Neuronal stem cell (in vitro differentiated cells): ENCODE measurements around the gene HOXC4.

Source experiments
- DNase-seq: peaks from one replicate; pipeline ENCODE4 v3.0.0-alpha.2; 2013; ENCODE audit warnings: low spot score
- H2AFZ ChIP-seq: one replicate; pipeline ENCODE4 v1.6.1; 2013; ENCODE audit warnings: mild to moderate bottlenecking, low read length, inconsistent platforms
- H2AK5ac ChIP-seq: 2 replicates; pipeline ENCODE4 v1.6.1; 2013; ENCODE audit warnings: low read depth, mild to moderate bottlenecking, inconsistent platforms, low read length, moderate library complexity, mixed read lengths
- H2BK120ac ChIP-seq: 2 replicates; pipeline ENCODE4 v1.6.1; 2013; ENCODE audit warnings: low read depth, mild to moderate bottlenecking, inconsistent platforms, low read length, moderate library complexity, mixed read lengths
- H2BK12ac ChIP-seq: one replicate; pipeline ENCODE4 v1.6.1; 2013; ENCODE audit warnings: low read length, inconsistent platforms
- H2BK15ac ChIP-seq: 2 replicates; pipeline ENCODE4 v1.6.1; 2013; ENCODE audit warnings: mild to moderate bottlenecking, low read length, inconsistent platforms, mixed read lengths
- H2BK5ac ChIP-seq: one replicate; pipeline ENCODE4 v1.6.1; 2013; ENCODE audit warnings: inconsistent platforms, mild to moderate bottlenecking, low read length, moderate library complexity
- H3K14ac ChIP-seq: one replicate; pipeline ENCODE4 v1.6.1; 2013; ENCODE audit warnings: low read length, inconsistent platforms
- H3K18ac ChIP-seq: 2 replicates; pipeline ENCODE4 v1.6.1; 2013; ENCODE audit warnings: low read length, inconsistent platforms
- H3K23ac ChIP-seq: 2 replicates; pipeline ENCODE4 v1.6.1; 2013; ENCODE audit warnings: low read depth, mild to moderate bottlenecking, mixed read lengths, low read length, inconsistent platforms; ENCODE audit not compliant: poor library complexity
- H3K27ac ChIP-seq: replicated peaks from 3 replicates; pipeline ENCODE4 v1.5.1; 2013; ENCODE audit warnings: low read length, inconsistent platforms
- H3K27me3 ChIP-seq, 3 experiments: 2 replicates each; pipeline ENCODE4 v1.6.1; 2013; ENCODE audit warnings: low read length in 3 of 3, mild to moderate bottlenecking in 2 of 3, inconsistent platforms in 1 of 3, low read depth in 1 of 3, mixed read lengths in 1 of 3, moderate library complexity in 1 of 3; ENCODE audit not compliant: control insufficient read depth in 3 of 3, insufficient read depth in 3 of 3
- H3K36me3 ChIP-seq, 2 donors: replicated peaks in 1 of 2; 2 replicates each; pipeline ENCODE4 v1.6.1; 2013; ENCODE audit warnings: low read length in 2 of 2; ENCODE audit not compliant: control insufficient read depth in 2 of 2, insufficient read depth in 2 of 2
- H3K4ac ChIP-seq: 2 replicates; pipeline ENCODE4 v1.6.1; 2013; ENCODE audit warnings: inconsistent platforms, mild to moderate bottlenecking, low read length, moderate library complexity
- H3K4me1 ChIP-seq, 2 donors: 1 replicate in 1 of 2; 2 replicates in 1 of 2; pipeline ENCODE4 v1.6.1; 2013; ENCODE audit warnings: low read length in 2 of 2, low read depth in 1 of 2; ENCODE audit not compliant: control insufficient read depth in 2 of 2, insufficient read depth in 1 of 2
- H3K4me2 ChIP-seq: one replicate; pipeline ENCODE4 v1.6.1; 2013; ENCODE audit warnings: mild to moderate bottlenecking, low read length, inconsistent platforms; ENCODE audit not compliant: insufficient read depth, poor library complexity, severe bottlenecking
- H3K4me3 ChIP-seq, 2 donors: 2 replicates each; pipeline ENCODE4 v1.5.1; 2013; ENCODE audit warnings: low read length in 2 of 2, mild to moderate bottlenecking in 2 of 2, inconsistent platforms in 1 of 2, moderate library complexity in 1 of 2
- H3K79me1 ChIP-seq: one replicate; pipeline ENCODE4 v1.6.1; 2013; ENCODE audit warnings: low read depth, mild to moderate bottlenecking, inconsistent platforms, low read length, moderate library complexity
- H3K9ac ChIP-seq: one replicate; pipeline ENCODE4 v1.6.1; 2013; ENCODE audit warnings: mild to moderate bottlenecking, low read depth, low read length, inconsistent platforms; ENCODE audit not compliant: poor library complexity
- H3K9me3 ChIP-seq, 2 donors: replicated peaks in 1 of 2; 2 replicates each; pipeline versions ENCODE3 to v1.6.1; 2013; ENCODE audit warnings: low read length in 2 of 2, mild to moderate bottlenecking in 2 of 2, inconsistent platforms in 1 of 2, low read depth in 1 of 2, mixed read lengths in 1 of 2, moderate library complexity in 1 of 2; ENCODE audit not compliant: control insufficient read depth in 2 of 2, insufficient read depth in 1 of 2
- H4K8ac ChIP-seq: one replicate; pipeline ENCODE4 v1.6.1; 2013; ENCODE audit warnings: low read depth, mild to moderate bottlenecking, inconsistent platforms, low read length, moderate library complexity
- H4K91ac ChIP-seq: one replicate; pipeline ENCODE4 v1.6.1; 2013; ENCODE audit warnings: low read length, low read depth, mild to moderate bottlenecking, inconsistent platforms; ENCODE audit not compliant: poor library complexity
- WGBS, 2 donors: extraction: QIAGEN DNeasy Blood & Tissue Kit; methylation state at CpG; one replicate each; pipeline ENCODE4 v1.1.7; 2013; ENCODE audit warnings: missing lambda C conversion rate in 2 of 2, mixed read lengths in 1 of 2; ENCODE audit not compliant: insufficient read length in 2 of 2, insufficient replicate concordance in 1 of 2; ENCODE audit errors: extremely low coverage in 2 of 2; 5-methylcytosine and 5-hydroxymethylcytosine counted together

The HOXC4 gene

GRCh38 chr12:54038284-54038870, 15.3 kb upstream of the HOXC4 start:
- Histone ChIP-seq H2BK5ac (no peak overlapping the region), H3K14ac (no peak overlapping the region), H2AFZ (no peak overlapping the region), H4K8ac (no peak overlapping the region), H2BK12ac (no peak overlapping the region), H3K27ac (no peak overlapping the region), H3K36me3 (no peaks in the 10 kb centered on the region), H3K4me1 (no peaks in the 10 kb centered on the region), H3K9me3 (peaks cover 0 to 6% of the 10 kb centered on the region in 2 donors), H3K4me3 (no peak overlapping the region), H2AK5ac (no peak overlapping the region), H3K79me1 (no peaks in the 10 kb centered on the region), H3K4ac (no peak overlapping the region), H2BK120ac (no peak overlapping the region), H2BK15ac (no peak overlapping the region), H3K4me2 (no peak overlapping the region), H4K91ac (no peak overlapping the region), H3K27me3 (peaks cover 38 to 96% (median 96%) of the 10 kb centered on the region in 3 experiments), H3K18ac (no peak overlapping the region), H3K9ac (no peak overlapping the region), H3K23ac (no peak overlapping the region)
- no CpG with 5 or more reads among the region's 5 CpGs for WGBS, 2 donors
- DNase-seq = no peak

GRCh38 chr12:54038871-54039414, 14.7 kb upstream of the HOXC4 start:
- Histone ChIP-seq H2BK5ac (no peak overlapping the region), H3K4me1 (no peaks in the 10 kb centered on the region), H3K4ac (no peak overlapping the region), H4K8ac (no peak overlapping the region), H3K9ac (no peak overlapping the region), H4K91ac (no peak overlapping the region), H3K79me1 (no peaks in the 10 kb centered on the region), H3K4me2 (no peak overlapping the region), H2AK5ac (peak overlapping the region; percentile 23), H3K36me3 (no peaks in the 10 kb centered on the region), H2BK120ac (no peak overlapping the region), H3K14ac (no peak overlapping the region), H2AFZ (no peak overlapping the region), H2BK15ac (no peak overlapping the region), H3K27ac (no peak overlapping the region), H3K27me3 (peaks cover 35 to 97% (median 96%) of the 10 kb centered on the region in 3 experiments), H3K9me3 (peaks cover 0 to 6% of the 10 kb centered on the region in 2 donors), H3K4me3 (no peak overlapping the region), H2BK12ac (no peak overlapping the region), H3K23ac (no peak overlapping the region), H3K18ac (no peak overlapping the region)
- no peak for DNase-seq
- WGBS, 2 donors = no CpG with 5 or more reads among the region's 9 CpGs

- H3K18ac ChIP-seq = no peak overlapping the region
- no peak overlapping the region for H2AK5ac ChIP-seq
- DNase-seq = no peak
- no peak overlapping the region for H3K14ac ChIP-seq
- no peak overlapping the region for H2BK120ac ChIP-seq
- H2BK12ac ChIP-seq = no peak overlapping the region
- no CpG with 5 or more reads among the region's 16 CpGs for WGBS, 2 donors
- no peak overlapping the region for H3K4ac ChIP-seq
- no peak overlapping the region for H3K23ac ChIP-seq
- H3K4me2 ChIP-seq = no peak overlapping the region
- no peaks in the 10 kb centered on the region for H3K36me3 ChIP-seq
- no peaks in the 10 kb centered on the region for H3K79me1 ChIP-seq
- H3K4me1 ChIP-seq = no peaks in the 10 kb centered on the region
- H3K27ac ChIP-seq = no peak overlapping the region
- no peak overlapping the region for H3K9ac ChIP-seq
- no peak overlapping the region for H4K91ac ChIP-seq
- H3K9me3 ChIP-seq = peaks cover 0 to 6% of the 10 kb centered on the region in 2 donors
- no peak overlapping the region for H2AFZ ChIP-seq
- no peak overlapping the region for H2BK15ac ChIP-seq
- peaks cover 31 to 97% (median 96%) of the 10 kb centered on the region in 3 experiments for H3K27me3 ChIP-seq
- H2BK5ac ChIP-seq = no peak overlapping the region
- H3K4me3 ChIP-seq = no peak overlapping the region
- H4K8ac ChIP-seq = no peak overlapping the region
These were observed 14.1 kb upstream of the HOXC4 start for GRCh38 chr12:54039417-54040147.

- no peak overlapping the region for H3K23ac ChIP-seq
- no peak for DNase-seq
- H2BK120ac ChIP-seq = no peak overlapping the region
- no peak overlapping the region for H4K8ac ChIP-seq
- H2BK5ac ChIP-seq = no peak overlapping the region
- H3K4ac ChIP-seq = no peak overlapping the region
- no peak overlapping the region for H3K18ac ChIP-seq
- H2AFZ ChIP-seq = no peak overlapping the region
- no peak overlapping the region for H3K4me3 ChIP-seq
- no peak overlapping the region for H2AK5ac ChIP-seq
- H3K4me1 ChIP-seq = no peaks in the 10 kb centered on the region
- H3K4me2 ChIP-seq = no peak overlapping the region
- no CpG with 5 or more reads among the region's 4 CpGs for WGBS, 2 donors
- no peak overlapping the region for H3K14ac ChIP-seq
- H3K36me3 ChIP-seq = no peaks in the 10 kb centered on the region
- no peak overlapping the region for H2BK15ac ChIP-seq
- no peak overlapping the region for H3K27ac ChIP-seq
- H4K91ac ChIP-seq = no peak overlapping the region
- H3K27me3 ChIP-seq = peaks cover 26 to 97% (median 96%) of the 10 kb centered on the region in 3 experiments
- H2BK12ac ChIP-seq = no peak overlapping the region
- H3K9me3 ChIP-seq = peaks cover 0 to 6% of the 10 kb centered on the region in 2 donors
- no peaks in the 10 kb centered on the region for H3K79me1 ChIP-seq
- H3K9ac ChIP-seq = no peak overlapping the region
These were observed 13.5 kb upstream of the HOXC4 start for GRCh38 chr12:54040148-54040494.
